WTC11 (cell line): Measurements from ENCODE around the gene C3orf18. TPM values are rescaled to one million over a fixed set of nuclear protein-coding genes. Genes with fewer than 3 reads are reported as not detected.
A peak's percentile ranks its signal among the peaks of the same experiment; 100 is the strongest.

Experiments
- ATAC-seq: fragments of 200-7000 bp; cut with Tn5 transposase; 2 replicates; pipeline ENCODE4 v1.10.0; 2021; ENCODE audit warnings: mild to moderate bottlenecking, moderate library complexity
- CTCF ChIA-PET: fragments of 300-600 bp; sonication (Branson Sonifier 250); formaldehyde crosslinking; loops from one replicate; lab custom pipeline; 2021; ENCODE audit warnings: antibody characterized with exemption; lab: Charles Lee
- POLR2A ChIA-PET: fragments of 350-600 bp; sonication (Branson Sonifier 250); formaldehyde crosslinking; loops from one replicate; lab custom pipeline; 2021; ENCODE audit warnings: antibody characterized with exemption; lab: Charles Lee
- DNase-seq: peaks from one replicate; pipeline ENCODE4 v3.0.0; 2021; ENCODE audit warnings: low spot score
- H3K27ac Mint-ChIP-seq: 2 replicates; pipeline ENCODE4 v1.8.0; 2021; ENCODE audit warnings: mixed read lengths
- H3K27me3 Mint-ChIP-seq: 2 replicates; pipeline ENCODE4 v1.8.0; 2021; ENCODE audit warnings: low read depth, mild to moderate bottlenecking, moderate library complexity, mixed read lengths
- H3K36me3 Mint-ChIP-seq: 2 replicates; pipeline ENCODE4 v1.8.0; 2021; ENCODE audit warnings: mixed read lengths
- H3K4me1 Mint-ChIP-seq: 2 replicates; pipeline ENCODE4 v1.8.0; 2022; ENCODE audit warnings: mixed read lengths
- H3K4me3 Mint-ChIP-seq: 2 replicates; pipeline ENCODE4 v1.8.0; 2021; ENCODE audit warnings: mild to moderate bottlenecking, moderate library complexity, mixed read lengths
- H3K9me3 Mint-ChIP-seq: 2 replicates; pipeline ENCODE4 v1.8.0; 2021; ENCODE audit warnings: mixed read lengths
- CREM ChIP-seq: sonication (generic); formaldehyde crosslinking; IDR thresholded peaks from 2 replicates; pipeline ENCODE4 v1.8.1; 2022; ENCODE audit warnings: mild to moderate bottlenecking, missing genetic modification reagents, moderate library complexity
- EMX1 ChIP-seq: fragments of 250-450 bp; sonication (Bioruptor Pico); IDR thresholded peaks from 2 replicates; pipeline ENCODE4 v1.8.0; 2021; ENCODE audit warnings: mild to moderate bottlenecking
- FOXK1 ChIP-seq: sonication (generic); formaldehyde crosslinking; IDR thresholded peaks from 2 replicates; pipeline ENCODE4 v1.8.0; 2022; ENCODE audit warnings: mild to moderate bottlenecking, moderate library complexity, missing genetic modification reagents
- KAT7 ChIP-seq: sonication (generic); formaldehyde crosslinking; IDR thresholded peaks from 2 replicates; pipeline ENCODE4 v1.8.1; 2023; ENCODE audit warnings: missing genetic modification reagents, mild to moderate bottlenecking, borderline replicate concordance
- MYBL2 ChIP-seq: sonication (generic); formaldehyde crosslinking; IDR thresholded peaks from 2 replicates; pipeline ENCODE4 v1.8.1; 2023; ENCODE audit warnings: mild to moderate bottlenecking, moderate library complexity, missing genetic modification reagents
- TCF7 ChIP-seq: sonication (generic); formaldehyde crosslinking; IDR thresholded peaks from 2 replicates; pipeline ENCODE4 v1.8.0; 2022; ENCODE audit warnings: mild to moderate bottlenecking, low read depth, missing genetic modification reagents, moderate library complexity
- TP53 ChIP-seq: sonication (generic); formaldehyde crosslinking; IDR thresholded peaks from 2 replicates; pipeline ENCODE4 v1.8.1; 2023; ENCODE audit warnings: mild to moderate bottlenecking, missing genetic modification reagents
- USF2 ChIP-seq: sonication (generic); formaldehyde crosslinking; IDR thresholded peaks from 2 replicates; pipeline ENCODE4 v1.8.1; 2023; ENCODE audit warnings: mild to moderate bottlenecking, missing genetic modification reagents, moderate library complexity
- ZBTB21 ChIP-seq: sonication (generic); formaldehyde crosslinking; IDR thresholded peaks from 2 replicates; pipeline ENCODE4 v1.8.1; 2023; ENCODE audit warnings: mild to moderate bottlenecking, missing genetic modification reagents, borderline replicate concordance
- ZBTB43 ChIP-seq: sonication (generic); formaldehyde crosslinking; IDR thresholded peaks from 2 replicates; pipeline ENCODE4 v1.8.1; 2023; ENCODE audit warnings: mild to moderate bottlenecking, missing genetic modification reagents
- ZNF121 ChIP-seq: sonication (generic); formaldehyde crosslinking; IDR thresholded peaks from 2 replicates; pipeline ENCODE4 v1.8.0; 2023; ENCODE audit warnings: missing genetic modification reagents
- ZNF138 ChIP-seq: sonication (generic); formaldehyde crosslinking; conservative IDR thresholded peaks from 2 replicates; pipeline ENCODE4 v1.8.1; 2022; ENCODE audit warnings: mild to moderate bottlenecking, moderate library complexity, missing genetic modification reagents
- ZNF263 ChIP-seq: sonication (generic); formaldehyde crosslinking; IDR thresholded peaks from 2 replicates; pipeline ENCODE4 v1.8.1; 2022; ENCODE audit warnings: low read depth, mild to moderate bottlenecking, moderate library complexity, missing genetic modification reagents
- ZNF416 ChIP-seq: fragments of 250-450 bp; sonication (Bioruptor Pico); IDR thresholded peaks from 2 replicates; pipeline ENCODE4 v1.9.0; 2021; ENCODE audit warnings: mild to moderate bottlenecking, inconsistent platforms
- ZNF423 ChIP-seq: fragments of 250-450 bp; sonication (Bioruptor Pico); IDR thresholded peaks from 2 replicates; pipeline ENCODE4 v2.1.2; 2022; ENCODE audit warnings: mild to moderate bottlenecking, moderate library complexity
- total RNA-seq: library from RNA; stranded (reverse); gene quantifications from 3 replicates; pipeline ENCODE4 v1.2.3, GENCODE V29; 2021
- TF ChIP-seq, protein P1 (sequence below): sonication (generic); formaldehyde crosslinking; IDR thresholded peaks from 2 replicates; pipeline ENCODE4 v1.8.0; 2023; ENCODE audit warnings: mild to moderate bottlenecking, missing genetic modification reagents
- TF ChIP-seq, protein P2 (sequence below): sonication (generic); formaldehyde crosslinking; conservative IDR thresholded peaks from 2 replicates; pipeline ENCODE4 v1.8.1; 2022; ENCODE audit warnings: mild to moderate bottlenecking, missing genetic modification reagents
- TF ChIP-seq, protein P3 (sequence below): sonication (generic); formaldehyde crosslinking; IDR thresholded peaks from 2 replicates; pipeline ENCODE4 v1.8.1; 2023; ENCODE audit warnings: mild to moderate bottlenecking, missing genetic modification reagents, moderate library complexity
- TF ChIP-seq, protein P4 (sequence below): fragments of 200-600 bp; IDR thresholded peaks from 2 replicates; pipeline ENCODE4 v1.8.0; 2022; ENCODE audit warnings: antibody characterized with exemption
- TF ChIP-seq, protein P5 (sequence below): sonication (generic); formaldehyde crosslinking; IDR thresholded peaks from 2 replicates; pipeline ENCODE4 v1.8.1; 2022; ENCODE audit warnings: mild to moderate bottlenecking, moderate library complexity, missing genetic modification reagents
- TF ChIP-seq, protein P6 (sequence below): fragments of 250-450 bp; sonication (Bioruptor Pico); IDR thresholded peaks from 2 replicates; pipeline ENCODE4 v1.8.0; 2021; ENCODE audit warnings: mild to moderate bottlenecking
- TF ChIP-seq, protein P7 (sequence below): sonication (generic); formaldehyde crosslinking; IDR thresholded peaks from 2 replicates; pipeline ENCODE4 v1.8.0; 2022; ENCODE audit warnings: missing genetic modification reagents

The C3orf18 gene
- total RNA-seq, 1 experiment from 2014 or later = 12.1 TPM

GRCh38 chr3:50567386-50568167 lies at the start of gene C3orf18 (continued):
- no peak for TF ChIP-seq TP53 (CRISPR knock-in tag)
- TF ChIP-seq ZBTB21 (CRISPR knock-in tag) = 0 out of 2 replicates have a peak, but pooled peaks have one; percentile 32
- no peak for TF ChIP-seq MYBL2 (CRISPR knock-in tag)
- no peak for TF ChIP-seq TCF7 (CRISPR knock-in tag)
- TF ChIP-seq ZNF423 (CRISPR knock-in tag) = no peak
- TF ChIP-seq, protein P1, sequence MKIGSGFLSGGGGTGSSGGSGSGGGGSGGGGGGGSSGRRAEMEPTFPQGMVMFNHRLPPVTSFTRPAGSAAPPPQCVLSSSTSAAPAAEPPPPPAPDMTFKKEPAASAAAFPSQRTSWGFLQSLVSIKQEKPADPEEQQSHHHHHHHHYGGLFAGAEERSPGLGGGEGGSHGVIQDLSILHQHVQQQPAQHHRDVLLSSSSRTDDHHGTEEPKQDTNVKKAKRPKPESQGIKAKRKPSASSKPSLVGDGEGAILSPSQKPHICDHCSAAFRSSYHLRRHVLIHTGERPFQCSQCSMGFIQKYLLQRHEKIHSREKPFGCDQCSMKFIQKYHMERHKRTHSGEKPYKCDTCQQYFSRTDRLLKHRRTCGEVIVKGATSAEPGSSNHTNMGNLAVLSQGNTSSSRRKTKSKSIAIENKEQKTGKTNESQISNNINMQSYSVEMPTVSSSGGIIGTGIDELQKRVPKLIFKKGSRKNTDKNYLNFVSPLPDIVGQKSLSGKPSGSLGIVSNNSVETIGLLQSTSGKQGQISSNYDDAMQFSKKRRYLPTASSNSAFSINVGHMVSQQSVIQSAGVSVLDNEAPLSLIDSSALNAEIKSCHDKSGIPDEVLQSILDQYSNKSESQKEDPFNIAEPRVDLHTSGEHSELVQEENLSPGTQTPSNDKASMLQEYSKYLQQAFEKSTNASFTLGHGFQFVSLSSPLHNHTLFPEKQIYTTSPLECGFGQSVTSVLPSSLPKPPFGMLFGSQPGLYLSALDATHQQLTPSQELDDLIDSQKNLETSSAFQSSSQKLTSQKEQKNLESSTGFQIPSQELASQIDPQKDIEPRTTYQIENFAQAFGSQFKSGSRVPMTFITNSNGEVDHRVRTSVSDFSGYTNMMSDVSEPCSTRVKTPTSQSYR (CRISPR knock-in tag) = no peak
- no peak for TF ChIP-seq ZNF263 (CRISPR knock-in tag)
- TF ChIP-seq CREM (CRISPR knock-in tag) = no peak
- TF ChIP-seq ZNF138 = 0 out of 2 replicates have a peak, but pooled peaks have one; percentile 33
- no peak for TF ChIP-seq FOXK1 (CRISPR knock-in tag)
- TF ChIP-seq, protein P2, sequence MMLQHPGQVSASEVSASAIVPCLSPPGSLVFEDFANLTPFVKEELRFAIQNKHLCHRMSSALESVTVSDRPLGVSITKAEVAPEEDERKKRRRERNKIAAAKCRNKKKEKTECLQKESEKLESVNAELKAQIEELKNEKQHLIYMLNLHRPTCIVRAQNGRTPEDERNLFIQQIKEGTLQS (CRISPR knock-in tag) = no peak
- no peak for TF ChIP-seq ZNF416 (CRISPR knock-in tag)
- TF ChIP-seq USF2 = peak; percentile 18; the same call in 1 of the 2 replicates
- TF ChIP-seq, protein P3, sequence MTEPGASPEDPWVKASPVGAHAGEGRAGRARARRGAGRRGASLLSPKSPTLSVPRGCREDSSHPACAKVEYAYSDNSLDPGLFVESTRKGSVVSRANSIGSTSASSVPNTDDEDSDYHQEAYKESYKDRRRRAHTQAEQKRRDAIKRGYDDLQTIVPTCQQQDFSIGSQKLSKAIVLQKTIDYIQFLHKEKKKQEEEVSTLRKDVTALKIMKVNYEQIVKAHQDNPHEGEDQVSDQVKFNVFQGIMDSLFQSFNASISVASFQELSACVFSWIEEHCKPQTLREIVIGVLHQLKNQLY (CRISPR knock-in tag) = no peak
- TF ChIP-seq ZNF121 = no peak
- TF ChIP-seq, protein P4, sequence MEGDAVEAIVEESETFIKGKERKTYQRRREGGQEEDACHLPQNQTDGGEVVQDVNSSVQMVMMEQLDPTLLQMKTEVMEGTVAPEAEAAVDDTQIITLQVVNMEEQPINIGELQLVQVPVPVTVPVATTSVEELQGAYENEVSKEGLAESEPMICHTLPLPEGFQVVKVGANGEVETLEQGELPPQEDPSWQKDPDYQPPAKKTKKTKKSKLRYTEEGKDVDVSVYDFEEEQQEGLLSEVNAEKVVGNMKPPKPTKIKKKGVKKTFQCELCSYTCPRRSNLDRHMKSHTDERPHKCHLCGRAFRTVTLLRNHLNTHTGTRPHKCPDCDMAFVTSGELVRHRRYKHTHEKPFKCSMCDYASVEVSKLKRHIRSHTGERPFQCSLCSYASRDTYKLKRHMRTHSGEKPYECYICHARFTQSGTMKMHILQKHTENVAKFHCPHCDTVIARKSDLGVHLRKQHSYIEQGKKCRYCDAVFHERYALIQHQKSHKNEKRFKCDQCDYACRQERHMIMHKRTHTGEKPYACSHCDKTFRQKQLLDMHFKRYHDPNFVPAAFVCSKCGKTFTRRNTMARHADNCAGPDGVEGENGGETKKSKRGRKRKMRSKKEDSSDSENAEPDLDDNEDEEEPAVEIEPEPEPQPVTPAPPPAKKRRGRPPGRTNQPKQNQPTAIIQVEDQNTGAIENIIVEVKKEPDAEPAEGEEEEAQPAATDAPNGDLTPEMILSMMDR = no peak

- DNase-seq (peak; percentile 97), ATAC-seq (peak; percentile 67)
- H3K4me1 Mint-ChIP-seq = peaks cover 28% of the 10 kb centered on the region
- H3K36me3 Mint-ChIP-seq = no peaks in the 10 kb centered on the region
- peaks cover 31% of the 10 kb centered on the region for H3K27me3 Mint-ChIP-seq
- H3K9me3 Mint-ChIP-seq = no peaks in the 10 kb centered on the region
- ChIA-PET POLR2A (interaction anchor here (0.9 to 1.2 kb wide), 3 partner anchors 32 to 773 kb away, joined by 3 to 8 read pairs (median 5); no protein-coding TSS in a partner anchor), CTCF (interaction anchor here (0.6 to 10.1 kb wide), 39 partner anchors 10 to 883 kb away, joined by 3 to 202 read pairs (median 7); partner anchors contain the start of genes C3orf18, DCAF1, DOCK3 and HEMK1)
- H3K4me3 Mint-ChIP-seq = peak overlapping the region; percentile 70
- no peak overlapping the region for H3K27ac Mint-ChIP-seq
- TF ChIP-seq, protein P5, sequence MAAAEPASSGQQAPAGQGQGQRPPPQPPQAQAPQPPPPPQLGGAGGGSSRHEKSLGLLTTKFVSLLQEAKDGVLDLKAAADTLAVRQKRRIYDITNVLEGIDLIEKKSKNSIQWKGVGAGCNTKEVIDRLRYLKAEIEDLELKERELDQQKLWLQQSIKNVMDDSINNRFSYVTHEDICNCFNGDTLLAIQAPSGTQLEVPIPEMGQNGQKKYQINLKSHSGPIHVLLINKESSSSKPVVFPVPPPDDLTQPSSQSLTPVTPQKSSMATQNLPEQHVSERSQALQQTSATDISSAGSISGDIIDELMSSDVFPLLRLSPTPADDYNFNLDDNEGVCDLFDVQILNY (CRISPR knock-in tag) = peak; percentile 14; the same call in 1 of the 2 replicates
- TF ChIP-seq KAT7 (CRISPR knock-in tag) = no peak
- no peak for TF ChIP-seq ZBTB43 (CRISPR knock-in tag)
- 0 out of 2 replicates have a peak, but pooled peaks have one; percentile 15 for TF ChIP-seq EMX1
- no peak for TF ChIP-seq MYBL2 (CRISPR knock-in tag)
- TF ChIP-seq, protein P6, sequence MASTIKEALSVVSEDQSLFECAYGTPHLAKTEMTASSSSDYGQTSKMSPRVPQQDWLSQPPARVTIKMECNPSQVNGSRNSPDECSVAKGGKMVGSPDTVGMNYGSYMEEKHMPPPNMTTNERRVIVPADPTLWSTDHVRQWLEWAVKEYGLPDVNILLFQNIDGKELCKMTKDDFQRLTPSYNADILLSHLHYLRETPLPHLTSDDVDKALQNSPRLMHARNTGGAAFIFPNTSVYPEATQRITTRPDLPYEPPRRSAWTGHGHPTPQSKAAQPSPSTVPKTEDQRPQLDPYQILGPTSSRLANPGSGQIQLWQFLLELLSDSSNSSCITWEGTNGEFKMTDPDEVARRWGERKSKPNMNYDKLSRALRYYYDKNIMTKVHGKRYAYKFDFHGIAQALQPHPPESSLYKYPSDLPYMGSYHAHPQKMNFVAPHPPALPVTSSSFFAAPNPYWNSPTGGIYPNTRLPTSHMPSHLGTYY (CRISPR knock-in tag) = no peak
- TF ChIP-seq, protein P7, sequence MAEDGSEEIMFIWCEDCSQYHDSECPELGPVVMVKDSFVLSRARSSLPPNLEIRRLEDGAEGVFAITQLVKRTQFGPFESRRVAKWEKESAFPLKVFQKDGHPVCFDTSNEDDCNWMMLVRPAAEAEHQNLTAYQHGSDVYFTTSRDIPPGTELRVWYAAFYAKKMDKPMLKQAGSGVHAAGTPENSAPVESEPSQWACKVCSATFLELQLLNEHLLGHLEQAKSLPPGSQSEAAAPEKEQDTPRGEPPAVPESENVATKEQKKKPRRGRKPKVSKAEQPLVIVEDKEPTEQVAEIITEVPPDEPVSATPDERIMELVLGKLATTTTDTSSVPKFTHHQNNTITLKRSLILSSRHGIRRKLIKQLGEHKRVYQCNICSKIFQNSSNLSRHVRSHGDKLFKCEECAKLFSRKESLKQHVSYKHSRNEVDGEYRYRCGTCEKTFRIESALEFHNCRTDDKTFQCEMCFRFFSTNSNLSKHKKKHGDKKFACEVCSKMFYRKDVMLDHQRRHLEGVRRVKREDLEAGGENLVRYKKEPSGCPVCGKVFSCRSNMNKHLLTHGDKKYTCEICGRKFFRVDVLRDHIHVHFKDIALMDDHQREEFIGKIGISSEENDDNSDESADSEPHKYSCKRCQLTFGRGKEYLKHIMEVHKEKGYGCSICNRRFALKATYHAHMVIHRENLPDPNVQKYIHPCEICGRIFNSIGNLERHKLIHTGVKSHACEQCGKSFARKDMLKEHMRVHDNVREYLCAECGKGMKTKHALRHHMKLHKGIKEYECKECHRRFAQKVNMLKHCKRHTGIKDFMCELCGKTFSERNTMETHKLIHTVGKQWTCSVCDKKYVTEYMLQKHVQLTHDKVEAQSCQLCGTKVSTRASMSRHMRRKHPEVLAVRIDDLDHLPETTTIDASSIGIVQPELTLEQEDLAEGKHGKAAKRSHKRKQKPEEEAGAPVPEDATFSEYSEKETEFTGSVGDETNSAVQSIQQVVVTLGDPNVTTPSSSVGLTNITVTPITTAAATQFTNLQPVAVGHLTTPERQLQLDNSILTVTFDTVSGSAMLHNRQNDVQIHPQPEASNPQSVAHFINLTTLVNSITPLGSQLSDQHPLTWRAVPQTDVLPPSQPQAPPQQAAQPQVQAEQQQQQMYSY (CRISPR knock-in tag) = peak; percentile 95
Observed at GRCh38 chr3:50616770-50617095, 49.2 kb upstream of the C3orf18 start.
